HS-27A (cell line): Measurements from ENCODE around the gene DOCK8.

Source experiments
- DNase-seq: peaks from one replicate; pipeline ENCODE4 v3.0.0-alpha.2; 2012; ENCODE audit warnings: low read depth, missing footprints

The DOCK8 gene

GRCh38 chr9:419571-420171, 205.0 kb downstream of the DOCK8 start:
- no peak for DNase-seq

DNA sequence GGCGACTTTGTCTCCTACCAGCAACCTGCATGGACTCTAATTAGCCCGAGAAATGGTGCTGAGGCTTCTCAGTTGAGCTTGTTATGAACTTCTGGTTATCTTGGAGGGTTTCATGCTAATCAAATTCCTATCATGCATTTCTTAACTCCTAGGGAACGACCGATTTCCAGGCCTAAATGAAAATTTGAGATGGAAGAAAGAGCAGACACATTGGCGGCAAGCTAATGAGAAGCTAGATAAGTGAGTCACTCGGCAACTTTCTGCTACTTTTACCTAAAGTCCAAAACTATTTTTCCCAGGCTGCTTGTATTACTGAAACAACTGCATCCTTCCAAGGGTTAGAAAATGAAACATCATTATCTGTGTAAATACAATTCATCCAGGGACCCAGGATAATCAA, 207.2 kb downstream of the DOCK8 start:
- DNase-seq: no peak

GRCh38 chr9:426264-426663, 211.6 kb downstream of the DOCK8 start:
- no peak for DNase-seq

GRCh38 chr9:426976-427375, 212.3 kb downstream of the DOCK8 start:
- no peak for DNase-seq

GRCh38 chr9:431701-432100, 217.0 kb downstream of the DOCK8 start:
- no peak for DNase-seq

DNA sequence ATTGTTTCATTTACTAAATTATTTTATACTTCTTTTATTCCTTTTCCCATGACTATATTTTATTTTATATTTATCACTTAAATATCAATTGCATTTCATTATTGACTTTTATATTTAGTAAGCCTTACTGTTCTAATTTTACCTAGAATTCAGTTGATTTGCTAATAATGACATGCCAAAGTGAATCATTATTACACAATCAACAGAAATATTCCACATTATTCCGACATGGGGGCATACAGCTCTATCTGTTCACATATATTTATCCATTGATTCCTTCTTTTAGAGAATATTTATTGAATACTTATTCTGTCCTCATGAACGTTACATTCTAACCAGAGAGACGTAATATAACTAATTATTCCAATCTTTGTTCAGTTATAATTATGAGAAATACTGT, 221.8 kb downstream of the DOCK8 start:
- DNase-seq: no peak

DNA sequence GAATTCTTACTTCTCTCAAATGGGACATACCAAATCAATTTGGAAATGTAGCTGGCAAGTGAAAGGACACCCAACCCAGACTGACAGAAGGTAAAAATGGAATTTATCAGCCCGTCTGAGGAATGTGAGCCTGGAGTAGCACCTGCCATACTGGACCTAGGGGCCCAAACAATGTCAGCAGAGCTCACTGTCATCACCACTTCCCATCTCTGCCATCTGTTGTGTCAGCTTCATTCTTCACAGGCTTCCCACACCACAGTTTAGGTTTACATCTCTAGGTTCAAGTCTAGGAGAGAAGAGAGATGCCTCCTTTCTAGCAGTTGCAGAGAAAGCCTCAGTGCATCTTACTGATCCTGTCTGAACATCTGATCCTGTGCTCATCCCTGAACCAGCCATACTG, 222.4 kb downstream of the DOCK8 start:
- DNase-seq: no peak

- no peak for DNase-seq
These were observed 222.9 kb downstream of the DOCK8 start for GRCh38 chr9:437574-438001.

DNA sequence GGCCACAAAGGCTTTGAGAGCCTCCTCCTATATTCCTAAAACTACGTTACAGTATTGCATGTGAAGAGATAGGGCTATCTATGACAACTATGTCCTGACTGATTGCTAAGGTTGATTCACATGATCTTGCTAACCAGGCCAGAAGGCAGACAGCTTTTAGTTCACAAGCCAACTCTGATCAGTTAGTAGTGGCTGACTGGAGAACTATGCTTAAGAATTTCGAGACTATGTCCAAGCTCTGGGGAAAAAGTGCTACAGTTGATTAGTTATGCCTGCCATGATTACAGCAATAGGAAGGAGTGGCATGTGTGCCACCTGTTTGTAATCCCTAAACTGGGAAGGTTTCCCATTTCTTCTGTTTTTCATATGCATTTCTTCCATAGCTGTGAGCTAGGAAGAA, 223.4 kb downstream of the DOCK8 start:
- no peak for DNase-seq

DNA sequence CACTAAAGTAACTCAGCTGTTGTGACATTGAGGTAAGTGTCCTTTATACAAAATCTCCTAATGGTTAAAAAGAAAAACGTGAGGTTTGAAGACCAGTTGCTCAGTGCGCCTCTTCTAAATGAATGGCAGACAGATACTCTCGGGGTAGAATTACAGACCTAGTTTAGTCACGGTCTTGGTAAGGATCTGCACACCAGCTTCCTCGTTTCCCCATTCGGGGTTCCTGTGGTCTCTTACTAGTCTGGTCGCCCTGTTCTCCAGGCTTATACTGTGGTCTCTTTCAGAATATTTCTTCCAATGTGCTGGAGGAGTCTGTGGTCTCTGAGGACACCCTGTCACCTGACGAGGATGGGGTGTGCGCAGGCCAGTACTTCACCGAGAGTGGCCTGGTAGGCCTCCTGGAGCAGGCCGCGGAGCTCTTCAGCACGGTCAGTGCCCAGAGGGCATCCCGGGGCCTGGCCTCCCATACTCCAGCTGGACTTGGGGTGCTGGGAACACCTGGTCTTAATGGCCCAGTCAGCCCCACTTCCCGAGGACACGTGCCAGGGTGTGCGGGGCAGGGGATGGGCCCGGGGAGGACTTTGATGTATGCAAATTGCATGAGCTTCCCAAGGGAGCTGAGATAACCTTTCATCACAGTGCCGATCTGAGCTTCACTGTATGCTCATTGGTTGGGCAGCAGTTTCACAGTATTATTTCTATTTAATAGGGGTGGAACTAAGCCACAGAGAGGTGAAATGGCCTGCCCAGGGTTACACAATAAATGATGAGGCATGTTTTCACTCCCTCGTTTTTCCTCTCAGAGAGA, 224.5 kb downstream of the DOCK8 start:
- no peak for DNase-seq

GRCh38 chr9:441126-441525, 226.5 kb downstream of the DOCK8 start:
- no peak for DNase-seq

GRCh38 chr9:444528-444927, 229.9 kb downstream of the DOCK8 start:
- no peak for DNase-seq

- DNase-seq: no peak
These were observed 230.4 kb downstream of the DOCK8 start for GRCh38 chr9:445033-445432.

- no peak for DNase-seq
These were observed 231.5 kb downstream of the DOCK8 start for GRCh38 chr9:446074-446699.

DNA sequence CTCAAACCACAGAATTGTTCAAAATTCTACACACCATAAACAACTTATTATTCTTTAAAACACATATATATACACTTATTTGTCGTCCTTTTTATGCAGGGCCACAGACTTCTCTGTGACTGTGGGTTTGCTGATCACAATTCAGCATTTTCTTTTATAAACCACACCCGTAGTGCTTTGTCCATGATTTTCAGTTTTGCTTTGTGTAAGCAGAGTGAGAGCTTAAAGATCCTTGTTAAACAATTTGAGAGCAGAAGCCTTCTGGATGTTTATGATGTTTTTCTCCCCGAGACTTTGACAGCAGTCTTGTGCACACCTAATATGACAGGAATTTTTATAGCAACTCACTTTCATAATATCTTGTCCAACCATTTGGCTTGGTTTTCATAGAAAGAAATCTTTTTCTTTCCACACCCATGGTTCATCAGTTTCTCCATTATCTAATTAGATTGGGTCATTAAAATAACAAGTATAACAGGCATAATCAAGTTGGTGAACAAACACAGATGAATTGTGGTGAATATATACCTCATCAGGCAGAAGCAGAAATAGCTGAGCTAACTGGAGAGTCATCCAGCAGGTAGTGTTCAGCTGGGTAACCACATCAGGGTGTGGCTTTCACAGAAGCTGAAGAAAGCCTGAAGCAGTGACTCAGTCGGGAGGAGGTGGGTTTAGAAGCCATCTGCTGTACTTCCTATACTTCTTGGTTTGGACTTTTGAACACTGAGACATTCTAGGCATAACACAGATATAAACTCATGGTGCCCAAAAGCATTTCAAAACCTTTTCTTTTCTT, 232.8 kb downstream of the DOCK8 start:
- DNase-seq: no peak

DNA sequence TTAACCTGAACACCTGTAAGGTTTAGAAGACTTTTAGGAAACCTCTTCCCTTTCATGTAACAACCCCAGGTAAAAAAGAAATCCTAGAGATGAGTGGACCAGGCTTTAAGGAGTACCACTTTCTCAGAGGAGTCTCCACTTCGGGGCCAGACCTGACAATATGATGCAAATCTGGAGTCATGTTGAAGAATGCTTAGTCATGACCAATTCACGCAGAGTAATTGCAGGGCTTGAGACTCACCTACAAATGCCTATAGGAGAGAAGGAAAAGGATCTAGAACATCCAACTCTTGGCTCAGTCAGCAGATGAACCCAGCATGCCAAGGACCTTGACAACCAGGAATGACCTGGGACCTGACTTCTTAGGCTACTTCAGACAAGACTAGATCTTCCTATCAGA, 235.4 kb downstream of the DOCK8 start:
- no peak for DNase-seq

DNA sequence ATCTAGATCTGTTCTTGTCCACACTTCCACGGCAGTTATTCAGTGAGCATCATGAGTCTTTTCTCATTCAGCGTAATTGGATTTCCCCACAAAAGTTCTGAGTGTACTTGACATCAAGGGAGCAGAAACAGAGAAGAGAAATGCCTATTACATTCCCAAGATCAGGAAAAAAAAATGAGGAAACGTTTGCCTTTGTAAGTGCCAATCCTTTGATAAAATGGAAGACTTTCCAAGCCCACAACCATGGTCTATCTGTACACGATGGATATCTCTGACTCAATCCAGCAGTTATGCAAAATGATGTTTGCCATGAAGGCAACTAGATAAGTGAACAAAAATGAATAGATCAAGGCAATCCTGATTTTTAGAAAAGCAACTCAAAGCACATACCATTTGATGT, 235.9 kb downstream of the DOCK8 start:
- DNase-seq: no peak

DNA sequence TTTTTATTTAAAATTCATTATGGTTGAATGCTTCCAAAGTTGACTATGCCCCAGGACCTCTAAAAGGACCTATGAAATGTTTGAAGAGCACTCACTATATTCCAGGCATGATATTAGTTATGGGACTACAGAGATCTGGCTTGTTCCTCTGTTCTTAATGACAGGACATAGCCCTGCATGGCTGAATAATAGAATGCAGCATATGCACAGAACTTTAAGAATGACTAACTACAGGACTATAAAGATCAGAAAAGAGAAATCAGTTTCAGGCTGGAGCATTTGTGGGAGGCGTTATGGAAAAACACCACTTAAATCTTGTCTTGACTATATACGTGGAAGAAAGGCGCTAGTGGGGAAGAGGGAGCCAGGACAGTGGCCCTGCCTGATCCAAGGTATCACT, 239.2 kb downstream of the DOCK8 start:
- no peak for DNase-seq

DNA sequence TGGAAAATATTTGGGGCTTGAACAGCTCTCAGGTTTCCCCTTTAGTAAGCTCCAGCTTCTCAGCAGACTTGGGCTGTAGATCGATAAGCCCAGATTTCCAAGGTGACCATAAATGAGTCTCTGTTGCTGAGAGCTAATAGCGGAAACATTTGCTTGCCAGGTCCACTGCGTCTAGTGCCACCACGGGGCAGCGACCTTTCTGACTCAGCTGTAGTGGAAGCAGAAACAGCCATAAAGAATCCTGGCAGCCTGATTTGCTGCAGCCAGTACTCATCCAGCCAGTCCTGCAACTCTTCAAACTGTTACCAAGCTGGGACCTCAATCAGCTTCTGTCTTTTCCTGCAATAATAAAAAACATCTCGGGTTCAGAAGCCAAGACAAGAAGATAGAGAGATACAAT, 241.7 kb downstream of the DOCK8 start:
- DNase-seq: no peak

DNA sequence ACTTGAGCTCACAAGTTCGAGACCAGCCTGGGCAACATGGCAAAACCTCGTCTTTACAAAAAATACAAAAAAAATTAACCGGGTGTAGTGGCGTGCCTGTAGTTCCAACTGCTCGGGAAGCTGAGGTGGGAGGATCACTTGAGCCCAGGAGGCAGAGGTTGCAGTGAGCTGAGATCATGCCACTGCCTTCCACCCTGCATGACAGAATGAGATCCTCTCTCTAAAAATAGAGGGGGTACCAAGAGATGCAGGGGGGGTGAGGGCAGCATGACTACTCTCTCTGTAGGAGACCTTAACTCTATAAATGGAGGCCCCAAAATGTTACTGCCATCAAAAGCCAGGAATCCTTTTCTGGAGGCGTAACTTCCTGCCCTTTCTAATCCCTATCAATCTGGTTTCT, 243.9 kb downstream of the DOCK8 start:
- DNase-seq: no peak

DNA sequence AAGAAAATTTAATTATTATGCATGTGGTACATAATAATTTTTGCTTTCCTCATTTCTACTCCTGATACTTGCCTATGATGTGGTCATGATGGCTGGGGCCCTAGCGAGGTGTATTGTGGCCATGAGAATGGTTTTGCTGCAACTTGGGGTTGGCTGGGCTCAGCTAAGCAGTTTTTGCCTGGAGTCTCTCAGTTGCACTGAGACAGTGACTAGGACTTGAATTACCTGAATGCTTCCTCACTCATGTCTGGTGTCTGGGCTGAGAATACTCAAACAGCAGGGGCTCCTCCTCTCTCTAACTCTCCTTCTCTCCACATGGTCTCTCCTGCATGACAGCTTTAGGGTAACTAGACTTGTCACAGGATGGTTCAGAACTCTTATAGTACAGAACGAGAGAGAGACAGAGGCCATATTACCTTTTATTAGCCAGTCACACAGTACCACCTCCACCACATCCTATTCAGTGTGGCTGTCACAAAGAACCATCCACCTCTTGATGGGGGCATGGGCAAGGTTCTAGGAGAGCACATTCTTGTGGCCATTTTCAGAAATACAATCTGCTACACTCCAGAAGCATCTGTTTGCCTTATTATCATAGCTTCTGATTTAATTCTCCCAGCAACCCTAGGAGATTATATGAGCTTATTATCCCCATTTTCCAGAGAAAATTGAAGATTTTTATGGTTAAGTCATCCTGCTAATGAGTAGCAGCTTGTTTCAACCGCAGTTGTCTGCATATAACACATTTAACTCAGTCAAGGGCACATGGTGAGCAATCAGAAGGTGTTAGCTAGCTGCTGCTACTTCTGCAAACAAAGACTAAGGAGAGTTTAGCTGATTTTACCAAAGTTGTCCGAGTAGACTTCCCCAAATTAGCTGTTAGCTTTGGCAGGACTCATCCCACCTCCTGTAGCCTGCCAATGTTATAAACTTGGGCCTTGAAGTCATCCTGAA, 245.1 kb downstream of the DOCK8 start:
- no peak for DNase-seq
